IPS-NIHi11 (cell line): ENCODE measurements around the gene FAM9C.

Experiments
- DNase-seq: peaks from one replicate; pipeline ENCODE4 v3.0.0; 2012; ENCODE audit warnings: mixed read lengths, low spot score

FAM9C gene

GRCh38 chrX:13007519-13008188 lies 36.8 kb downstream of the FAM9C start:
- DNase-seq, result no peak

- DNase-seq, result no peak
These were observed 38.6 kb downstream of the FAM9C start for GRCh38 chrX:13005661-13006473.

GRCh38 chrX:13001961-13002671 lies 42.3 kb downstream of the FAM9C start:
- no peak for DNase-seq

- no peak for DNase-seq
These were observed 43.3 kb downstream of the FAM9C start for GRCh38 chrX:13001097-13001496.

- no peak for DNase-seq
These were observed 44.1 kb downstream of the FAM9C start for GRCh38 chrX:13000301-13000811.

- DNase-seq, result no peak
These were observed 45.0 kb downstream of the FAM9C start for GRCh38 chrX:12999422-12999821.

GRCh38 chrX:12997906-12998687 lies 46.3 kb downstream of the FAM9C start:
- DNase-seq, result no peak

GRCh38 chrX:12996934-12997435 lies 47.4 kb downstream of the FAM9C start:
- no peak for DNase-seq

- DNase-seq, result no peak
These were observed 50.1 kb downstream of the FAM9C start for GRCh38 chrX:12994321-12994720.

- no peak for DNase-seq
These were observed 50.6 kb downstream of the FAM9C start for GRCh38 chrX:12993826-12994225.

GRCh38 chrX:12992544-12993118 lies 51.8 kb downstream of the FAM9C start:
- no peak for DNase-seq

GRCh38 chrX:12991575-12991974 lies 52.8 kb downstream of the FAM9C start:
- DNase-seq, result no peak

GRCh38 chrX:12989461-12989860 lies 55.0 kb downstream of the FAM9C start:
- DNase-seq, result no peak

GRCh38 chrX:12988797-12989196 lies 55.6 kb downstream of the FAM9C start:
- DNase-seq, result no peak

GRCh38 chrX:12987900-12988594 lies 56.4 kb downstream of the FAM9C start:
- no peak for DNase-seq

GRCh38 chrX:12987340-12987739 lies 57.1 kb downstream of the FAM9C start:
- DNase-seq, result no peak

GRCh38 chrX:12986886-12987285 lies 57.5 kb downstream of the FAM9C start:
- DNase-seq, result no peak

GRCh38 chrX:12986164-12986779 lies 58.1 kb downstream of the FAM9C start:
- no peak for DNase-seq
